Ishikawa (cell line): ENCODE results near the gene SLC7A10.

Experiments
- CEBPB ChIP-seq: IDR thresholded peaks from 2 replicates; pipeline ENCODE4 v1.6.1; 2012
- CREB1 ChIP-seq: IDR thresholded peaks from 2 replicates; pipeline ENCODE4 v1.6.1; 2012; ENCODE audit warnings: low read depth
- EP300 ChIP-seq: IDR thresholded peaks from 2 replicates; pipeline ENCODE4 v1.6.1; 2012; ENCODE audit warnings: borderline replicate concordance
- FOXM1 ChIP-seq: IDR thresholded peaks from 2 replicates; pipeline ENCODE4 v1.6.1; 2012; ENCODE audit warnings: low read depth, borderline replicate concordance
- MAX ChIP-seq: IDR thresholded peaks from 2 replicates; pipeline ENCODE4 v1.6.1; 2012
- RAD21 ChIP-seq: IDR thresholded peaks from 2 replicates; pipeline ENCODE4 v1.6.1; 2012; ENCODE audit warnings: low read depth
- REST ChIP-seq: IDR thresholded peaks from 2 replicates; pipeline ENCODE4 v1.6.1; 2012; ENCODE audit warnings: low read depth, mild to moderate bottlenecking
- TAF1 ChIP-seq: IDR thresholded peaks from 2 replicates; pipeline ENCODE4 v1.6.1; 2012; ENCODE audit warnings: low read depth, mild to moderate bottlenecking
- TEAD4 ChIP-seq: IDR thresholded peaks from 2 replicates; pipeline ENCODE4 v1.6.1; 2012
- YY1 ChIP-seq: IDR thresholded peaks from 2 replicates; pipeline ENCODE4 v1.6.1; 2012; ENCODE audit warnings: low read depth

DNA sequence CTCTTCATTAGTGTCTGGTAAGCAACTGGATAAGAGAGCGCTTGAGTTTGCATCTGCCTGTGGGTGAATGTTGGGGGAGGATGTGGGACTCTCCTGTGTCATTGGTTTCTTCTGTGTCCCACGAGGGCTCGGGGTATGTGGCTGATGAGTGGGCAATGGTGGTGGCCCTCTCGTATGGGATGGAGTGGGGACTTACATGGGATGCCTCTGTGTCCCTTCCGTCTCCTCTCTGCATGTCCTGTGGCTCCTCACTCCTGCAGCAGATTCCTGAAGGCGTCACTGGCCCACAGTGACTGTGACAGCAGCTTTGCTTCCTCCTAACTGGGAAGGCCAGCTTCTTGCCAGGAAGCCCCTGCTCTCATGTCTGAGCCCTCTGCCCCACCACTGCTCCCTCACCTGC is 34.1 kb downstream of the SLC7A10 start:
- TF ChIP-seq YY1, result no peak
- no peak for TF ChIP-seq RAD21
- no peak for TF ChIP-seq MAX
- TF ChIP-seq TEAD4, result no peak
- no peak for TF ChIP-seq EP300
- no peak for TF ChIP-seq REST
- TF ChIP-seq FOXM1, result no peak
- no peak for TF ChIP-seq CEBPB
- TF ChIP-seq CREB1, result no peak
- no peak for TF ChIP-seq TAF1
